MV-4-11 (cell line): Measurements from ENCODE around the gene VARS2.
"Not testable (repeated sequence)": the region's sequence is repeated elsewhere in the genome, so short reads cannot be mapped to it uniquely, and the experiment has no call there.

Experiments used
- DNase-seq: peaks from one replicate; lab custom pipeline; 2025; lab: John Stamatoyannopoulos, UW

VARS2 gene

DNA sequence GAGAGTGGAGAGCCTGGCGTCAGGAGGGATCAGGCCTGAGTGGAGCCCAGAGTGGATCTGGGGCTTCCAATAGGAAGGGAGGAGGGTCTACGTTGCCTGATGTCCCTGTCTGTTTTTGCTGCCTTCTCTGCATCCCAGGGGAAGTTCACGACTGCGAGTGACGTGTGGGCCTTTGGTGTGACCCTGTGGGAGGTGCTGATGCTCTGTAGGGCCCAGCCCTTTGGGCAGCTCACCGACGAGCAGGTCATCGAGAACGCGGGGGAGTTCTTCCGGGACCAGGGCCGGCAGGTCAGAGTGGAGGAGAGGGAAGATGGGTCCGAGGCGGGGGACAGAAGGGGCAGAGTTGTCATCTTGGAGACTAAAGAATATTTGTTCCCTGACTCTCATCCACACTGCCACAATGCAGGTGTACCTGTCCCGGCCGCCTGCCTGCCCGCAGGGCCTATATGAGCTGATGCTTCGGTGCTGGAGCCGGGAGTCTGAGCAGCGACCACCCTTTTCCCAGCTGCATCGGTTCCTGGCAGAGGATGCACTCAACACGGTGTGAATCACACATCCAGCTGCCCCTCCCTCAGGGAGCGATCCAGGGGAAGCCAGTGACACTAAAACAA is 15.2 kb upstream of the VARS2 start:
- no peak for DNase-seq

DNA sequence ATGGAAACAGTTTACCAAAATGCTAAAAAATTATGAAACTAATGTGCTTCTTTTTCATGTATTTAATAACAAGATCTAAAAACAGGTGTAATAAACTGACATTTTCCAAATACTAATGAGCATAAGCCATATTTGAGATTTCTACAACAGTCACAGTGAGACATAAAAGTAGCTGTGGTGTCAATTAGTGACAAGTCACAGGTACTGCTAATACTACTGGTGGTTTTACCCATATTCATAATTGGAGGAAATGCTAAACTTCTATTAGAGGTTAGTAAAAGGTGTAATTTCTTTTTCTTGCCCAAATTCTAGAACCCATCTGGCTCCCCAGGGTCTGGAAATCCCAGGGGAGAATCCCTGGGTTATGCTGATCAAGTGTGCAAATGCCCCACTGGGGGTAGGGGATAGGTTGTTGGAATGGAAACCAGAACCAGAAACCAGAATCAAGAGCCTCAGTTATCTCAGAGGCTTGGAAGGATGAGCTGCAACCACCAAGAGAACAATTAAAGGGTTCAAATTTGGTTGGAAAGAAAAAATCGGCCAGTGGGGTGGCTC is 13.1 kb upstream of the VARS2 start:
- DNase-seq = no peak

DNA sequence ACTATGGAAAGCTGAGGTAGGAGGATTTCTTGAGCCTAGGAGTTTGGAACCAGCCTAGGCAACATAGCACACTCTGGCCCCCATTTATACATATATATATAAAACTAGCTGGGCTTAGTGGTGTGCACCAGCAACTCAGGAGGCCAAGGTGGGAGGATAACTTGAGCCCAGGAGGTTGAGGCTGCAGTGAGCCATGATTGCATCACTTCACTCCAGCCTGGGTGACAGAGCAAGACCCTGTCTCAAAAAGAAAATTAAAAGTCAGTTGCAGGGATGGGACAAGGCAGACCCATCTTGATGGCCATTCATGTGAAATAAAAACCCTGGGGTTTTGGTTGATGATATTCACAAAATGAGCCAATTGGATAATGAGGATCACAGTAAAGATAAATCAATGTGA is 12.6 kb upstream of the VARS2 start:
- no peak for DNase-seq

- DNase-seq = not testable (repeated sequence)
Observed at GRCh38 chr6:30902196-30902595, 11.8 kb upstream of the VARS2 start.

GRCh38 chr6:30902709-30903108 is 11.3 kb upstream of the VARS2 start:
- DNase-seq = no peak

DNA sequence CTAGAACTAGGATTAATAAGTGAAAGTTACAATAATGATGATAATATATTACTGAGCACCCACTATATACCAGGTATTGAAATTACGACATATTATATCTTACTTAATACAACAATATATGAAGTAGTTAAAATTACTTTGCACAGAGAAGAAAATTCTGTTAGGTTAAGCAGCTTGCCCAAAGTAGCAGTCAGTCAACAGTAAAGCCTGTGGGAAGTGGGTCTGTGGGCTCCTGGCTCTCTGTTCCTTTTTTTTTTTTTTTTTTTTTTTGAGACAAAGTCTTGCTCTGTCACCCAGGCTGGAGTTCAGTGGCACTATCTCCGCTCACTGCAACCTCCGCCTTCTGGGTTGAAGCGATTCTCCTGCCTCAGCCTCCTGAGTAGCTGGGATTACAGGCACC is 10.8 kb upstream of the VARS2 start:
- peak; percentile 78 for DNase-seq

- DNase-seq = not testable (repeated sequence)
Observed at GRCh38 chr6:30907290-30907757, 6.7 kb upstream of the VARS2 start.

DNA sequence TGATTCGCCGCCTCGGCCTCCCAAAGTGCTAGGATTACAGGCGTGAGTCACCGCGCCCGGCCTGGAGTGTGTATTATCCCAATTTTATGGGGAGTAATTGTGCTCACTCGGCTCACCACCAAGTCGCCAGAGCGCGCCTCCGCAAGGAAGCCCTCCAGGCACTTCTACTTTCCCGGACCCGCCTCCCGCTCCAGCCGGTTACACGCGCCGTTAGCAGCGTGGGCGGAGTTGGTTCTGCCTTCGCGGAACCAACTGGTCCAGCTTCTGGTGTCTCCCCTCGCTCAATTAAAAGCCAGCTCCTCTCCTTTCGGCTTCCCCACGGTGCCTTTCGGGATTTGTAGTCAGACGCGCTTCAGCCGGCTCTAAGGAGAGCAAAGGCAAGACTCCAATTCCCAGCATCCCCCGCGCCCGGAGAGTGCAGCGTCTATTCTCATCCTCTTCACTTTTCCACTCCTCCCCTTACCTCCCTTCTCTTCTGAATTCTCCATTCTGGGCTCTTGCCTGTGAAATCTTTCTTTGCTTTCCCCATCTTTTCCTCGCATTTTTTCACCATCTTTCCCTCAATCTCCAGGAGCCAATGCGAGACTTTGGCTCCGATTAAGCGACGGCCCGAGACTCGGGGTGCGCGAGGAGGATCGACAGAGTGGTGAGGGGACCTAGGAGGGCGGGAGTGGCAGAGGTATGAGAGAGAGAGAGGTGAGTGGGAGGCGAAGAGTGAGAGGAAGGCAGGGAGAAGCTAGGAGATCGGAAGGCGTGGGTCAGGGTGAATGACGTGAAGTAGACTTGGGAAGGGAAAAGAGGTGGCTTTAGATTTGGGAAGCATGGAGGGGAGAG is 6.1 kb upstream of the VARS2 start, which contains the start of gene GTF2H4:
Gene GTF2H4, plus strand, starts transcription at position 450 of the 834 bp plus-strand sequence.
- peak; percentile 99 for DNase-seq

GRCh38 chr6:30908700-30909099 is 5.3 kb upstream of the VARS2 start:
- no peak for DNase-seq

- DNase-seq = not testable (repeated sequence)
Observed at GRCh38 chr6:30910473-30910872, 3.6 kb upstream of the VARS2 start.

- no peak for DNase-seq
Observed at GRCh38 chr6:30912746-30913520, 1.1 kb upstream of the VARS2 start.

GRCh38 chr6:30913721-30914075 is 340 bp upstream of the VARS2 start:
- no peak for DNase-seq

DNA sequence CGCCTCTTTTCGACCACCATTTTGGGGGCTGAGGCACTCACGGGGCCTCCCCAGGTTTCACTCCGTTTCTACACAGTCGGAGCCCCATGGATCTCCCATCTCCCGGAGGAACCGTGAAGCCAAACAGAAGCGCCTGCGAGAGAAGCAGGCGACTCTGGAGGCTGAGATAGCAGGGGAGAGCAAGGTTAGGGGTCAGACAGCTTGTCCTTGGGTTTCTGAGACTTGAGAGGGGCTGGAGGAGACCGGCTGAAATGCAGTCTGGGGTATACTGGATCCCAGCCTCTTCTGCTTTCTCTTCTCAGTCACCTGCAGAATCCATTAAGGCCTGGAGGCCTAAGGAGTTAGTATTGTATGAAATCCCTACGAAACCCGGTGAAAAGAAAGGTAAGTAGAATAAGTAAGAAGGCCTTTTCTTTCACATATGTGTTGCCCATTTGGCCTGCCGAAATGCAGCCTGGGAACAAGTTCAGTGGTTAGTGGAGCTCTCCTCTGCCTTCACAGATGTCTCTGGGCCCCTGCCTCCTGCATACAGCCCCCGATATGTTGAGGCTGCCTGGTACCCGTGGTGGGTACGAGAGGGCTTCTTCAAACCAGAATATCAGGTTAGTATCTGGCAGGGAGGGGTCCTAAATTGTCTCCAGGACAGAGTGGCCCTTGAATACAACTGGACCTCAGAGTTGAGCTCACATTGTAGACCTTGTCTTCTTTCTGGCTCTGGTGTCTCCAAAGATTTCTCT is 984 bp downstream of the VARS2 start:
- no peak for DNase-seq

DNA sequence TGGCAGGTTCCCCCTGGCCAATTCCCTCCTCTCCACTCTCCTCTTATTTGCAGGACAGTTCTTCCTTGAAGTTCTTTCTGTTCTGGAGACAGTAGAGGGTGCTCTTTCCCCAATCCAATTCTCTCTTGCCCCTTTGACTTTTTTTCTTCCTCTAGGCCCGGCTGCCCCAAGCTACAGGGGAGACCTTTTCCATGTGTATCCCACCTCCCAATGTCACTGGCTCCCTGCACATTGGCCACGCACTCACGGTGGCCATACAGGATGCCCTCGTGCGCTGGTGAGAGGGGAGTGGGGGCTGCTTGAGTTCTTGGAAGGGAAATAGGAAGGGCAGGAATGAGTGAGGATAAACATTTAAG is 1.5 kb downstream of the VARS2 start:
- peak; percentile 61 for DNase-seq

- no peak for DNase-seq
Observed at GRCh38 chr6:30917041-30917440, 3.0 kb downstream of the VARS2 start.

DNA sequence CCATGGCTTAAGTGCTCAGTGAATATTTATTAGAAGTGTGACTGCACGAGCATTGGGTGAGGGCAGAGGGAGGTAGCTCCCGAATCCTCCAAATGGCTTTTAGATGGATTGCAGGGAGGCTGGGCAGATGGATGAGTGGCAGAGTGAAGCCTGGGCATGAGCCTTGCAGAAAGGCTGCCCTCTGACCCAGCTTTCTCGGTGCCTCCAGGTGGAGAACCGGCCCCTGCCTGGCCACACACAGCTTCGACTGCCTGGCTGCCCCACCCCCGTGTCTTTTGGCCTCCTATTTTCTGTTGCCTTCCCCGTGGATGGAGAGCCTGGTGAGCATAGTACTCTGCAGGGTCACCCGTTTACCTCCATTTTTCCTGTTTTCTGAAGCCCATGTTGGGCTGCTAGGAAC is 3.4 kb downstream of the VARS2 start:
- DNase-seq = no peak

- DNase-seq = peak; percentile 26
Observed at GRCh38 chr6:30918670-30919069, 4.6 kb downstream of the VARS2 start.

- DNase-seq = no peak
Observed at GRCh38 chr6:30922447-30922852, 8.4 kb downstream of the VARS2 start.

DNA sequence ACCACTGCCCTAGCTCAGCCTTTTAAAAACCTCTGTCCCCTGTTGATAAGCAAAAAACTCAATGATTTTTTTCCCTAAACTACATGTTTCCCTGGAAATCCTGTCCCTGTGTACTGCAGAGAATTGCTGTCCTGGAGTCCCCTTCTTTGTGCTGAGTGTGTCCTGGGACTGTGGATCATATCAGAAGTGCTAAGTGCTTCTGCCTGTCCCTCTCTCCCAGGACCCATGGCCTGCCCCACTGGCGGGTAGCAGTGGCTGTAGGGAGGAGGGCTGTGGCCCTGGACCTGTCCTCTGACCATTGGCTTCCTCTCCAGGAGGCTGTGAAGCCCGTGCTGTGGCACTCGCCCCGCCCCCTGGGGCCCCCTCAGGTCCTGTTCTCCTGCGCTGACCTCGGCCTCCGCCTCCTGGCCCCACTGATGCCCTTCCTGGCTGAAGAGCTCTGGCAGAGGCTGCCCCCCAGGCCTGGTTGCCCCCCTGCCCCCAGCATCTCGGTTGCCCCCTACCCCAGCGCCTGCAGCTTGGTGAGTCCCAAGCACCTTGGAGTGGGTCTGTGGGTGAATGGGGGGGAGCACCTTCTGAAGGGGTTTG is 10.1 kb downstream of the VARS2 start:
- not testable (repeated sequence) for DNase-seq

DNA sequence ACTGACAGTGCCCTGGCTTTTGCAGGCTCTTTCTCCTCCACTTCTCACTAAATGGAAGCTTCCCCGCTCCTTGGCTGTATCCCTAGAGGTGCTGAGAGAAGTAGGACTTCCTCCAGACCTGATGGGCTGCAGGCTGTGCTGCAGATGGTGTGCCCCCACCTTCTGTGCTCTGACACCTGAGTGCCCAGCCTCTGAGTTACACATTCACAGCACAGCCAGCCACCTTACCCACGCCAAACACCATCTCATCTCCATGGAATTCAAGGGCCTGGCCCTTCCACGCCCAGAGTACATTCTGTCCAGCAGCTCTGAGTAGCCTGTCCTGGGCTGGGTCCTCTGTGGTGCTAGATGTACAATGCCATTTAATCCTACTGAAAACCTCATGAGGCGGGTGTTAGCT is 12.6 kb downstream of the VARS2 start:
- DNase-seq = no peak

GRCh38 chr6:30927080-30927479 is 13.0 kb downstream of the VARS2 start:
- not testable (repeated sequence) for DNase-seq
